NCI-H187 (cell line): ENCODE data around the gene SF3B4.

Experiments
- DNase-seq, 2 experiments: peaks; one replicate each; lab custom pipeline; 2025; lab: John Stamatoyannopoulos, UW

Gene SF3B4

GRCh38 chr1:149933208-149933607 lies 5.6 kb upstream of the SF3B4 start:
- DNase-seq, result no peak

GRCh38 chr1:149932474-149932873 lies 4.9 kb upstream of the SF3B4 start:
- no peak for DNase-seq

GRCh38 chr1:149931212-149931790 lies 3.7 kb upstream of the SF3B4 start:
- DNase-seq, result no peak

GRCh38 chr1:149929856-149930255 lies 2.3 kb upstream of the SF3B4 start:
- DNase-seq, result no peak

GRCh38 chr1:149928401-149928724 lies 760 bp upstream of the SF3B4 start:
- peak in 1 of 2 experiments; percentile 81 for DNase-seq

- no peak for DNase-seq
Measured at GRCh38 chr1:149927056-149927562, 494 bp downstream of the SF3B4 start.

- no peak for DNase-seq
Measured at GRCh38 chr1:149926296-149926695, 1.3 kb downstream of the SF3B4 start.

GRCh38 chr1:149925751-149926150 lies 1.9 kb downstream of the SF3B4 start:
- DNase-seq, result no peak

GRCh38 chr1:149925345-149925744 lies 2.3 kb downstream of the SF3B4 start:
- no peak for DNase-seq

- DNase-seq, result no peak
Measured at GRCh38 chr1:149923626-149924025, 4.0 kb downstream of the SF3B4 start.

- peak; percentile 83 to 85 for DNase-seq
Measured at GRCh38 chr1:149917571-149918144, 9.9 kb downstream of the SF3B4 start, which contains the start of gene SV2A. TSS of gene SV2A (minus strand) at chr1:149917844. CDS start at chr1:149913840, 4,004 bp downstream.

GRCh38 chr1:149916898-149917252 lies 10.7 kb downstream of the SF3B4 start:
- no peak for DNase-seq

GRCh38 chr1:149916193-149916897 lies 11.3 kb downstream of the SF3B4 start:
- no peak for DNase-seq

GRCh38 chr1:149915429-149916192 lies 12.0 kb downstream of the SF3B4 start:
- DNase-seq, result no peak

- no peak for DNase-seq
Measured at GRCh38 chr1:149914545-149914944, 13.1 kb downstream of the SF3B4 start.

GRCh38 chr1:149906570-149907075 lies 21.0 kb downstream of the SF3B4 start:
- no peak for DNase-seq

GRCh38 chr1:149903836-149904491 lies 23.6 kb downstream of the SF3B4 start:
- DNase-seq, result no peak

- peak; percentile 96 to 97 for DNase-seq
Measured at GRCh38 chr1:149899460-149900284, 27.9 kb downstream of the SF3B4 start, which contains the start of gene BOLA1. TSS of gene BOLA1 (plus strand) at chr1:149899568. CDS start at chr1:149900060, 492 bp downstream.

- DNase-seq, result no peak
Measured at GRCh38 chr1:149896575-149896974, 31.0 kb downstream of the SF3B4 start.

GRCh38 chr1:149888999-149889289 lies 38.7 kb downstream of the SF3B4 start:
- DNase-seq, result no peak
